ENCODE data around the gene ROR1. TPM values are rescaled to one million over a fixed set of nuclear protein-coding genes. Genes with fewer than 3 reads are reported as not detected.

ROR1 gene
- total and polyA plus RNA-seq, 5 donors from 2014 or later, result not detected

DNA sequence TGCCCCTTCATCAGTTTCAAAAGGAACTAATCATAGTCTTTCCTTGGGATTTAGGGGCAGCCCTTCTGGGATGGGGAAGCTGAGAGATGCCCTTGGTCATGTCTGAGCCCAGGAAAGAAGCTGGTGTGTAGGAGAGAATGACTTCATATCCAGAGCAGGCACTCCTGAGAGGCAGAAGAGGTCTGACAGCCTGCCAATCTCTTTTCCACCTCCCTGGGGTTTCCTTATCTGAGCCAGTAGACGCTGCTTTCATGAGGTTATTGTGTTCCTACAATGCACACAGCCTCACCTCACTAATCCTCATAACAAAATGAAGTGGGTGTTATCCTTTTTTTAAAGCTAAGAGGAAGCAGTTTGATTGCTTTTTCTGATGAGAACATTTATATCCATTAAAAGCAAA is 14.1 kb downstream of the ROR1 start:
- H3K27ac Mint-ChIP-seq, result no peak overlapping the region
- H3K27ac ChIP-seq (ENCODE audit: insufficient read depth, low read length, poor library complexity, severe bottlenecking), result no peak overlapping the region
- no peak overlapping the region for H3K4me3 ChIP-seq (ENCODE audit: low read depth, low read length)

DNA sequence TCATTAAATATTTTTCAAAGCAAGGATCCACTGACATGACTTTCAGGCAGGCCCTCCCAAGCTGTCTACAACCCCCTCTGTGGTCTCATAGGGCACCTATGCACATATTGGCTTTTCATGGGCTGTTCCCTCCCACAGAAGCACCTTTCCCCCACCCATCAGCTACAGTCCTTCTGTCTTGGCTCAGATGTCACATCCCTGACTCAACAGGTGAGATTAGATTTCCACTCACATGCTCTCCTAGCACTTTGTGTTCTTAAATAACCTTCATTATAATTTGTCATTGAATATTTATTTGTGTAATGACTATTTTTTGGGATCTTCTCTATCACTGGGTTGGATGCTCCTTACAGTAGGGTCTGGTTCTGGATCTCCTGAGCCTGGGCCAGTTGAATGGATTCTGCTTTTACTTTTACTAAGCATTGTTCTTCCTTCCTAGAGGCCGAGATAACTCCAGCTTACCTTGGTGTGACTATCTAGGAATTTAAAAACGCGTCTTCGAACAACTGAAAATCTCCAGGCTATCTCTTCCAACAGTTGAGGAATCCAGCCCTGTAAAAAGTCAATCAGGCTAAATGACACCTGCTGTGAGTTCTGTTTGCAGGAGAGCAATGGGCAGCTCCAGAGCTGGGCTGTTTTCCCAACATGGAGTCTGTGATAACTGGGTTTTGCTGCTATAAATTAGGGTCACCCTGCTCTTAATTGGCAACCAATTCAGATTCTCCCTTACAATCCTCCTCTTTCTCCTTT is 16.2 kb downstream of the ROR1 start:
- H3K27ac Mint-ChIP-seq, result no peak overlapping the region
- no peak for DNase-seq
- Histone ChIP-seq H3K36me3 (ENCODE audit: control insufficient read depth, insufficient read depth, low read length) (no peaks in the 10 kb centered on the region), H3K4me3 (ENCODE audit: low read depth, low read length) (no peak overlapping the region), H3K27me3 (ENCODE audit: control insufficient read depth, insufficient read depth, low read length) (no peaks in the 10 kb centered on the region), H3K27ac (ENCODE audit: insufficient read depth, low read length, poor library complexity, severe bottlenecking) (no peak overlapping the region), H3K9me3 (ENCODE audit: control insufficient read depth in 2 of 2, low read length in 2 of 2) (no peaks in the 10 kb centered on the region), H3K4me1 (ENCODE audit: control insufficient read depth, insufficient read depth, low read length, poor library complexity, severe bottlenecking) (no peaks in the 10 kb centered on the region)
- H3K4me3 Mint-ChIP-seq, result no peak overlapping the region
- H3K36me3 Mint-ChIP-seq, result no peaks in the 10 kb centered on the region
- H3K27me3 Mint-ChIP-seq, result no peaks in the 10 kb centered on the region
- no peak for ATAC-seq (ENCODE audit: low read depth in 2 of 2)
- H3K4me1 Mint-ChIP-seq, result no peaks in the 10 kb centered on the region
- H3K9me3 Mint-ChIP-seq, result peaks cover 0 to 2% (median 0%) of the 10 kb centered on the region in 7 donors

More for the DNA sequence above, 14.1 kb downstream of the ROR1 start:
- DNase-seq, result no peak
- Mint-ChIP-seq H3K27me3 (no peaks in the 10 kb centered on the region), H3K36me3 (no peaks in the 10 kb centered on the region), H3K4me3 (no peak overlapping the region), H3K4me1 (no peaks in the 10 kb centered on the region), H3K9me3 (peaks cover 0 to 2% (median 0%) of the 10 kb centered on the region in 7 donors)
- H3K9me3 ChIP-seq (ENCODE audit: control insufficient read depth in 2 of 2, low read length in 2 of 2), result no peaks in the 10 kb centered on the region
- no peaks in the 10 kb centered on the region for H3K27me3 ChIP-seq (ENCODE audit: control insufficient read depth, insufficient read depth, low read length)
- H3K36me3 ChIP-seq (ENCODE audit: control insufficient read depth, insufficient read depth, low read length), result no peaks in the 10 kb centered on the region
- ATAC-seq (ENCODE audit: low read depth in 2 of 2), result no peak
- no peaks in the 10 kb centered on the region for H3K4me1 ChIP-seq (ENCODE audit: control insufficient read depth, insufficient read depth, low read length, poor library complexity, severe bottlenecking)

DNA sequence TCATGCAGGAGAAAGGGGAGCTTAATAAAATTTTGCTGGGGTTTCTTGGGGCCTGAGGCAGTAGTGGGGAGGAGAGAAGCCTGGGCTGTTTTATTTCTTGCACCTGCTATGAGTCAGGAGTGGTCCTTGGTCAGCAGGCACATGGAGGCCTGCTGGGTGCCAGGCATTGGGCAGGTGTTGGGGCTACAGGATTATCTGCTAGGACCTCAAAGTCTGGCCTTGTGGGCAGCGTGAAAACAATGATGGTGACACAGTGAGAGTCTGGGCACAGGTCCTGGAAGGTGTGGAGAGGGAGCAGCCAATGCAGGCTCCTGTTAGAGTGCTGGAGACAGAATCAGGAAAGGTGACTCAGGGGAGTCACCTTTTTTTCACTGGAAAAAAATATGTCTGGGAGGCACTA is 17.2 kb downstream of the ROR1 start:
- H3K27me3 Mint-ChIP-seq, result no peaks in the 10 kb centered on the region
- ATAC-seq (ENCODE audit: low read depth in 2 of 2) (no peak), DNase-seq (no peak)
- H3K4me1 ChIP-seq (ENCODE audit: control insufficient read depth, insufficient read depth, low read length, poor library complexity, severe bottlenecking), result no peaks in the 10 kb centered on the region
- peaks cover 0 to 2% (median 0%) of the 10 kb centered on the region in 7 donors for H3K9me3 Mint-ChIP-seq
- H3K9me3 ChIP-seq (ENCODE audit: control insufficient read depth in 2 of 2, low read length in 2 of 2), result no peaks in the 10 kb centered on the region
- H3K4me3 ChIP-seq (ENCODE audit: low read depth, low read length), result no peak overlapping the region
- H3K4me3 Mint-ChIP-seq, result no peak overlapping the region
- H3K27ac ChIP-seq (ENCODE audit: insufficient read depth, low read length, poor library complexity, severe bottlenecking), result no peak overlapping the region
- H3K27ac Mint-ChIP-seq, result no peak overlapping the region
- H3K27me3 ChIP-seq (ENCODE audit: control insufficient read depth, insufficient read depth, low read length), result no peaks in the 10 kb centered on the region
- no peaks in the 10 kb centered on the region for H3K4me1 Mint-ChIP-seq
- H3K36me3 Mint-ChIP-seq, result no peaks in the 10 kb centered on the region
- H3K36me3 ChIP-seq (ENCODE audit: control insufficient read depth, insufficient read depth, low read length), result no peaks in the 10 kb centered on the region

DNA sequence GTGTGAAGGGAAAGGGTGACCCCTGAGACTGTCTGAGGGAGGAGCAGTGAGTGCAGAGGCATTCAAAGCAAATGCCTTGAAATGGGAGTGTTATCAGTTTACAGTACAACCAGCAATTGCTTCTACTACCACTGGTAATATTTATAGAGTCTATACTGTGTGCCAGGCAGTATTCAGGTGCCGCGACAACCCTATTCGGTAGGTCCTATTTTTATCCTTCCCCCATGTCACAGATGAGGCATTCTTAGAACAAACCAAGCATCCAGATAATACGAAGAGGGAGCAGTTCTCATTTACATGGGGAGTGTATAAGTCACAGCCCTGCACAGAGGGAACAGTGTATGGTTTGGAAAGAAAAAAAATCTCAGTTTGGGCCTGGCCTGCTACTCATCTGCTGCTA is 18.3 kb downstream of the ROR1 start:
- no peaks in the 10 kb centered on the region for H3K36me3 Mint-ChIP-seq
- H3K4me3 Mint-ChIP-seq, result no peak overlapping the region
- Histone ChIP-seq H3K36me3 (ENCODE audit: control insufficient read depth, insufficient read depth, low read length) (no peaks in the 10 kb centered on the region), H3K27ac (ENCODE audit: insufficient read depth, low read length, poor library complexity, severe bottlenecking) (no peak overlapping the region), H3K27me3 (ENCODE audit: control insufficient read depth, insufficient read depth, low read length) (no peaks in the 10 kb centered on the region), H3K4me1 (ENCODE audit: control insufficient read depth, insufficient read depth, low read length, poor library complexity, severe bottlenecking) (no peaks in the 10 kb centered on the region), H3K9me3 (ENCODE audit: control insufficient read depth in 2 of 2, low read length in 2 of 2) (no peaks in the 10 kb centered on the region), H3K4me3 (ENCODE audit: low read depth, low read length) (no peak overlapping the region)
- DNase-seq (no peak), ATAC-seq (ENCODE audit: low read depth in 2 of 2) (no peak)
- peaks cover 0 to 2% (median 0%) of the 10 kb centered on the region in 7 donors for H3K9me3 Mint-ChIP-seq
- H3K4me1 Mint-ChIP-seq, result no peaks in the 10 kb centered on the region
- H3K27me3 Mint-ChIP-seq, result peaks cover 6% of the 10 kb centered on the region
- H3K27ac Mint-ChIP-seq, result no peak overlapping the region

DNA sequence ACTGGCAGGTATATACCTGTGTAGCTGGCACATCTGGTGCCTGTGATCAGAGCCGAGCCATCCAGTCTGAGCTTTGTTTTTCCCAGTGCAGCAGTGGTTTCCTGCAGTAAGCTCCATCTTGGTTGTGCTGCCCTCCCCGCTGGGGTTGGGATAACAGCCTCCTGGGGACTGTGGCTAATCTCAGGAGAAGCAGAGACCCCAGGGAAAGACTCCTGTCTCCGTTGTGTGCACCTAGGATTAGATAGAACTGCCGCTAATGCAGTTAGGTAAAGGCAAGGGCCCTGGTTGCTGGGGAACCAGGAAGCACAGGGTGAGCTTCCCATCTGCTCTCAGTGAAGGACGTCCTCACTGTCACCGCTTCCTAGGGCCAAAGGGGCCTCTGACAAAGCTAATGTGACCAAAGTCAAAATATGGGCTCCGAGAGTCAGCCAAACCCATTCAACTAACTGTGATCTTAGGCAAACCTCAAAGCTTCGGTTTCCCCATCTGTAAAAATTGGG is 20.0 kb downstream of the ROR1 start:
- DNase-seq (no peak), ATAC-seq (ENCODE audit: low read depth in 2 of 2) (no peak)
- Histone ChIP-seq H3K27ac (ENCODE audit: insufficient read depth, low read length, poor library complexity, severe bottlenecking) (no peak overlapping the region), H3K9me3 (ENCODE audit: control insufficient read depth in 2 of 2, low read length in 2 of 2) (no peaks in the 10 kb centered on the region), H3K27me3 (ENCODE audit: control insufficient read depth, insufficient read depth, low read length) (no peaks in the 10 kb centered on the region), H3K4me1 (ENCODE audit: control insufficient read depth, insufficient read depth, low read length, poor library complexity, severe bottlenecking) (no peaks in the 10 kb centered on the region), H3K4me3 (ENCODE audit: low read depth, low read length) (no peak overlapping the region), H3K36me3 (ENCODE audit: control insufficient read depth, insufficient read depth, low read length) (no peaks in the 10 kb centered on the region)
- no peak overlapping the region for H3K27ac Mint-ChIP-seq
- no peak overlapping the region for H3K4me3 Mint-ChIP-seq
- peaks cover 6% of the 10 kb centered on the region for H3K27me3 Mint-ChIP-seq
- peaks cover 0 to 2% (median 0%) of the 10 kb centered on the region in 7 donors for H3K9me3 Mint-ChIP-seq
- H3K4me1 Mint-ChIP-seq, result no peaks in the 10 kb centered on the region
- no peaks in the 10 kb centered on the region for H3K36me3 Mint-ChIP-seq

DNA sequence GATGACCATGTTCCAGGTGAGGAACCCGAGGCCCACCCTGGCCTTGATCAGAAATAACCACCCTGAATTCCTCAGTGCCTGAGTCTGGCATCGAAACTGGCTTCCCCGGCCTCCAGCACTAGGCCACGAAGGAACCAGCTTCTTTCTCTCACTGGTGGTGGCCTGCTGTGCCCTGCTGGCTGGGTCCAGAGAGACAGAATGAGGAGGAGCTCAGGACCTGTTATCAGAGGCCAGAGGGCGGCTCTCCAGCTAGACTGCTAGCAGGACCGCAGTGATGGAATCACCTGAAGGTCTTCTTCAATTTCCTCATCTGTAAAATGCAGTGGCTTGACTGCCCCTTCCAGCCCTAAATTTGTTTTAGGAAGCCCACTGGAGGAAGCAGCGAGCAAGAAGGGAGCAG is 20.5 kb downstream of the ROR1 start:
- Histone ChIP-seq H3K4me3 (ENCODE audit: low read depth, low read length) (no peak overlapping the region), H3K27me3 (ENCODE audit: control insufficient read depth, insufficient read depth, low read length) (no peaks in the 10 kb centered on the region), H3K36me3 (ENCODE audit: control insufficient read depth, insufficient read depth, low read length) (no peaks in the 10 kb centered on the region), H3K27ac (ENCODE audit: insufficient read depth, low read length, poor library complexity, severe bottlenecking) (no peak overlapping the region), H3K4me1 (ENCODE audit: control insufficient read depth, insufficient read depth, low read length, poor library complexity, severe bottlenecking) (no peaks in the 10 kb centered on the region), H3K9me3 (ENCODE audit: control insufficient read depth in 2 of 2, low read length in 2 of 2) (no peaks in the 10 kb centered on the region)
- no peaks in the 10 kb centered on the region for H3K4me1 Mint-ChIP-seq
- H3K4me3 Mint-ChIP-seq, result no peak overlapping the region
- H3K36me3 Mint-ChIP-seq, result no peaks in the 10 kb centered on the region
- DNase-seq (no peak), ATAC-seq (ENCODE audit: low read depth in 2 of 2) (no peak)
- H3K9me3 Mint-ChIP-seq, result peaks cover 0 to 2% (median 0%) of the 10 kb centered on the region in 7 donors
- H3K27me3 Mint-ChIP-seq, result peaks cover 6% of the 10 kb centered on the region
- no peak overlapping the region for H3K27ac Mint-ChIP-seq

DNA sequence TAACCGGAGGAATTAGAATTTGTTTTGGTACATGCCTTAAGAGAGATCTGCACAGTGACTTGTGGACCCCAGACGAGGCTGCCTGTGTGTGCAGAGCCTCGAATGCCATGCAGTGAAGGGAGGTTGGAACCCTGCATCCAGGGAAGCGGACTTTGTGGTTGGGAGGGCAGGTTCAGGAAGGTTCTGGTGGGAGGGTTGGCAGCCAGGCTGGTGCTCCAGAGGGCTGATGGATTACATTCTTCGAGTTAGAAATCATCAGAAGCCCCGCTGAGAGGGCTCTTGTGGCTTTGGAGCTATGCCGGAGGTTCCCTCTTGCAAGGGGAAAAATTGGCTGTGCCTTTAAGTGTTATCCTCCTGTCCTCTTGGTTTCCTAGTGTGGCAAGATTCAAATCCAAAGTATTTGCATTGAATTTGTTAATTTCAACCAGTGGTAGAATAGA is 21.1 kb downstream of the ROR1 start:
- no peaks in the 10 kb centered on the region for H3K4me1 Mint-ChIP-seq
- DNase-seq (no peak), ATAC-seq (ENCODE audit: low read depth in 2 of 2) (no peak)
- Histone ChIP-seq H3K27me3 (ENCODE audit: control insufficient read depth, insufficient read depth, low read length) (no peaks in the 10 kb centered on the region), H3K4me3 (ENCODE audit: low read depth, low read length) (no peak overlapping the region), H3K27ac (ENCODE audit: insufficient read depth, low read length, poor library complexity, severe bottlenecking) (no peak overlapping the region), H3K36me3 (ENCODE audit: control insufficient read depth, insufficient read depth, low read length) (no peaks in the 10 kb centered on the region), H3K4me1 (ENCODE audit: control insufficient read depth, insufficient read depth, low read length, poor library complexity, severe bottlenecking) (no peaks in the 10 kb centered on the region), H3K9me3 (ENCODE audit: control insufficient read depth in 2 of 2, low read length in 2 of 2) (no peaks in the 10 kb centered on the region)
- no peaks in the 10 kb centered on the region for H3K36me3 Mint-ChIP-seq
- peaks cover 0 to 2% (median 0%) of the 10 kb centered on the region in 7 donors for H3K9me3 Mint-ChIP-seq
- peaks cover 6% of the 10 kb centered on the region for H3K27me3 Mint-ChIP-seq
- H3K4me3 Mint-ChIP-seq, result no peak overlapping the region
- no peak overlapping the region for H3K27ac Mint-ChIP-seq

DNA sequence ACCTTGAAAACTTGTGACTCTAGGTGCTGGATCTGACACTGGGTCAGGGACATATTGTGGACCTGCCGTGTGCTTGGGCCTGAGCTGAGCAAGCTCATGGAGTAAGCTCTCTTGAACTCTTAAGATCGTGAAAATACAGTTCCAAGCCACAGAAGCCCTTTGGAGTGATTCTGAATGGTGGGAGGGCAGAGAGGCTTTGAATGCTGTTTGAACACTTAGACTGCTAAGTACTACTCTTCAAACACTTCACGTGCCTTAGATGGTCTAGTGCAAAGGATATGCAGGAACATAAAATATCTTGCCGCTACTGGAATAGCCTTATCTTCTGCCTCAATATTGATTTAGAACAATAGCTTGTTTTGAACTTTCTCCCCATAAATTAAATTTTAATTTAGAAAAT is 21.6 kb downstream of the ROR1 start:
- no peak overlapping the region for H3K4me3 ChIP-seq (ENCODE audit: low read depth, low read length)
- no peaks in the 10 kb centered on the region for H3K36me3 Mint-ChIP-seq
- no peaks in the 10 kb centered on the region for H3K36me3 ChIP-seq (ENCODE audit: control insufficient read depth, insufficient read depth, low read length)
- no peak overlapping the region for H3K4me3 Mint-ChIP-seq
- H3K4me1 ChIP-seq (ENCODE audit: control insufficient read depth, insufficient read depth, low read length, poor library complexity, severe bottlenecking), result no peaks in the 10 kb centered on the region
- ATAC-seq (ENCODE audit: low read depth in 2 of 2) (no peak), DNase-seq (no peak)
- H3K9me3 ChIP-seq (ENCODE audit: control insufficient read depth in 2 of 2, low read length in 2 of 2), result no peaks in the 10 kb centered on the region
- no peaks in the 10 kb centered on the region for H3K4me1 Mint-ChIP-seq
- H3K27ac ChIP-seq (ENCODE audit: insufficient read depth, low read length, poor library complexity, severe bottlenecking), result no peak overlapping the region
- H3K27me3 Mint-ChIP-seq, result peaks cover 6% of the 10 kb centered on the region
- H3K9me3 Mint-ChIP-seq, result peaks cover 0 to 2% (median 0%) of the 10 kb centered on the region in 7 donors
- no peak overlapping the region for H3K27ac Mint-ChIP-seq
- H3K27me3 ChIP-seq (ENCODE audit: control insufficient read depth, insufficient read depth, low read length), result no peaks in the 10 kb centered on the region

All from CD4-positive, CD25-positive, alpha-beta regulatory T cell (primary cell).